ENCODE results near the gene LRMDA. TPM values are rescaled to one million over a fixed set of nuclear protein-coding genes. Genes with fewer than 3 reads are reported as not detected.

The LRMDA gene
- total RNA-seq, 4 donors from 2014 or later: 9.8 to 18.6 (median 15.8) TPM

- 94 to 100% methylated on average over 1 of the region's 1 CpG for WGBS, 2 donors
- H3K4me3 ChIP-seq: no peak overlapping the region
- peaks cover 0 to 44% (median 7%) of the 10 kb centered on the region in 4 donors for H3K9me3 ChIP-seq
- no peak for DNase-seq (ENCODE audit: low spot score in 2 of 2)
- peaks cover 0 to 47% (median 0%) of the 10 kb centered on the region in 3 donors for H3K36me3 ChIP-seq
- TF ChIP-seq, protein P1, sequence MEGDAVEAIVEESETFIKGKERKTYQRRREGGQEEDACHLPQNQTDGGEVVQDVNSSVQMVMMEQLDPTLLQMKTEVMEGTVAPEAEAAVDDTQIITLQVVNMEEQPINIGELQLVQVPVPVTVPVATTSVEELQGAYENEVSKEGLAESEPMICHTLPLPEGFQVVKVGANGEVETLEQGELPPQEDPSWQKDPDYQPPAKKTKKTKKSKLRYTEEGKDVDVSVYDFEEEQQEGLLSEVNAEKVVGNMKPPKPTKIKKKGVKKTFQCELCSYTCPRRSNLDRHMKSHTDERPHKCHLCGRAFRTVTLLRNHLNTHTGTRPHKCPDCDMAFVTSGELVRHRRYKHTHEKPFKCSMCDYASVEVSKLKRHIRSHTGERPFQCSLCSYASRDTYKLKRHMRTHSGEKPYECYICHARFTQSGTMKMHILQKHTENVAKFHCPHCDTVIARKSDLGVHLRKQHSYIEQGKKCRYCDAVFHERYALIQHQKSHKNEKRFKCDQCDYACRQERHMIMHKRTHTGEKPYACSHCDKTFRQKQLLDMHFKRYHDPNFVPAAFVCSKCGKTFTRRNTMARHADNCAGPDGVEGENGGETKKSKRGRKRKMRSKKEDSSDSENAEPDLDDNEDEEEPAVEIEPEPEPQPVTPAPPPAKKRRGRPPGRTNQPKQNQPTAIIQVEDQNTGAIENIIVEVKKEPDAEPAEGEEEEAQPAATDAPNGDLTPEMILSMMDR (IDR thresholded peaks at IDR 0.05): no peak
- no peak for TF ChIP-seq EP300 (IDR thresholded peaks at IDR 0.05)
- TF ChIP-seq POLR2A (IDR thresholded peaks at IDR 0.05): no peak
- peaks cover 0 to 20% (median 5%) of the 10 kb centered on the region in 4 donors for H3K4me1 ChIP-seq
- no peak overlapping the region for H3K27ac ChIP-seq
- no peaks in the 10 kb centered on the region for H3K27me3 ChIP-seq
Measured at GRCh38 chr10:75446508-75446907, 15.1 kb downstream of the LRMDA start.

GRCh38 chr10:75448166-75448565 lies 16.7 kb downstream of the LRMDA start:
- H3K36me3 ChIP-seq: peaks cover 0 to 36% (median 0%) of the 10 kb centered on the region in 3 donors
- no peak for TF ChIP-seq EP300 (IDR thresholded peaks at IDR 0.05)
- TF ChIP-seq, protein P1 (IDR thresholded peaks at IDR 0.05): no peak
- TF ChIP-seq POLR2A (IDR thresholded peaks at IDR 0.05): no peak
- H3K27me3 ChIP-seq: no peaks in the 10 kb centered on the region
- peaks cover 0 to 20% (median 5%) of the 10 kb centered on the region in 4 donors for H3K4me1 ChIP-seq
- H3K27ac ChIP-seq: no peak overlapping the region
- H3K9me3 ChIP-seq: peaks cover 0 to 34% (median 5%) of the 10 kb centered on the region in 4 donors
- DNase-seq (ENCODE audit: low spot score in 2 of 2): no peak
- no peak overlapping the region for H3K4me3 ChIP-seq
- WGBS, 2 donors: 48 to 54% methylated on average over 2 of the region's 2 CpGs

GRCh38 chr10:75449382-75450074 lies 18.1 kb downstream of the LRMDA start:
- Histone ChIP-seq H3K36me3 (peaks cover 0 to 23% (median 0%) of the 10 kb centered on the region in 3 donors), H3K4me3 (no peak overlapping the region), H3K4me1 (peaks cover 0 to 20% (median 5%) of the 10 kb centered on the region in 4 donors), H3K27ac (no peak overlapping the region), H3K27me3 (no peaks in the 10 kb centered on the region), H3K9me3 (peaks cover 0 to 21% (median 3%) of the 10 kb centered on the region in 4 donors)
- DNase-seq (ENCODE audit: low spot score in 2 of 2): no peak
- WGBS, 2 donors: 61 to 67% methylated on average over 7 of the region's 7 CpGs
- no peak for TF ChIP-seq EP300 (IDR thresholded peaks at IDR 0.05)
- TF ChIP-seq, protein P1 (IDR thresholded peaks at IDR 0.05): no peak
- TF ChIP-seq POLR2A (IDR thresholded peaks at IDR 0.05): no peak

DNA sequence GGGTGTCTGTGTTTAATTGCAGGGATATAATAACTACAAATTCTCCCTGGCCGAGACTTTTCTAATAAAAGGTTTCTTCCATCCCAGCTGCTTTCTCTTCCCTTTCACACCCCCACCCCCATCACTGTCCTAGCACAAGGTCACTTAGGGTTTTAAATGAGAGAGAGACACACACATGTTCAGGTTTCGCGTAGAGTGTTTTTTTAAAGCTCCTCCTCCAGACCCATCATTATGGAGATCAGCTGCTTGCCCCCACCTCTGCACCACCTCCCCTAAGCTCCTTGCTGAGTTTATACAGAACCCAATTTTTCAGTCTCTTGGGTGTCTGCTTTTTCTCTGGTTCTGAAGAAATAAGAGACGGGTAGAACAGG lies 18.6 kb downstream of the LRMDA start:
- DNase-seq (ENCODE audit: low spot score in 2 of 2): no peak
- Histone ChIP-seq H3K27me3 (no peaks in the 10 kb centered on the region), H3K4me1 (peaks cover 0 to 20% (median 5%) of the 10 kb centered on the region in 4 donors), H3K27ac (no peak overlapping the region), H3K36me3 (peaks cover 0 to 23% (median 0%) of the 10 kb centered on the region in 3 donors), H3K9me3 (peaks cover 0 to 16% (median 2%) of the 10 kb centered on the region in 4 donors), H3K4me3 (no peak overlapping the region)
- TF ChIP-seq POLR2A (IDR thresholded peaks at IDR 0.05): no peak
- TF ChIP-seq EP300 (IDR thresholded peaks at IDR 0.05): no peak
- TF ChIP-seq, protein P1 (IDR thresholded peaks at IDR 0.05): no peak
- WGBS, 2 donors: 36 to 51% methylated on average over 4 of the region's 4 CpGs

Data from tibial nerve (tissue), 4 donors.